HG03469 (cell line): ENCODE data around the gene TBCEL.

ENCODE experiments used
- ATAC-seq: cut with Tn5 transposase; IDR thresholded peaks from one replicate; pipeline ENCODE4 v1.9.1; 2021; ENCODE audit warnings: mild to moderate bottlenecking, moderate library complexity, moderate number of reproducible peaks; ENCODE audit not compliant: unreplicated experiment

The TBCEL gene

DNA sequence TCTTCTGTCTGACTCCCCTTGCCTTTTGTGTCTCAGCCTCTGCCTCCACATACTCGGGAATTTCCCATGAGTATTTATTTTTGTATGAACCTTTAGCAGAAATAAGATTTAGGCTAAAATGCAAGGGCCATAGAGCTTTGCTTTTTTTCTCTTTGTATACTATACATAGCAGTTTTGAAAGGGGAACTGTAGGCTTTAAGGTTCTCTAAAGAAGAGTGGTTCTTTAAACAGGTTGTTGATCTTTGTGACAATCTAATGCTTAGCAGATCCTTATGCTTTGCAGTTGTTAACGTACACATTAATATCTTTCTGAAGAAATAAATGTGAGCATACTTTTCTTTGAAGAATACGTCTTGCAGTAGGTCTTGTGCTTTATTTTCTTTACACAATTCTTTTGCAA lies 35.0 kb downstream of the TBCEL start:
- no peak for ATAC-seq

- ATAC-seq = peak; percentile 92
Observed at GRCh38 chr11:121059605-121060004, 35.7 kb downstream of the TBCEL start.

GRCh38 chr11:121063728-121064127 lies 39.8 kb downstream of the TBCEL start:
- no peak for ATAC-seq

- no peak for ATAC-seq
Observed at GRCh38 chr11:121066623-121067022, 42.7 kb downstream of the TBCEL start.

DNA sequence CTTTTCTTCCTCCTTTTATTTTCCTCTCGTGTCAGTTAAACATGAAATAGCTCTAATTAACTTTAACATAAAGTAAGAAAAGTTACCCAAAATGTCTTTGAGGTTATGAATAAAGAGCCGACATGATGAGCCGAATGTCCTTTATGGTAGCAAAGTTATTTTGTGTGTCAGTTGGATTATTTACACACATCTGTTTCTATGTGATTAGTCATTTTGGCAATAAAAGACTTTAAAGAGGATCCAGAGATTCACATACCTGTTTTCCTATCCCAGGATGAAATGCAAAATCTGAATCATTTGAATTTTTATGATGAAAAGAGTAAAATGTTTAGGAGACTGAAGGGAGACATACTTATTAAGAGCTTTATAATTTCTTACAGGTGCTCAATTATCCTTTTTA lies 43.1 kb downstream of the TBCEL start:
- ATAC-seq = no peak

DNA sequence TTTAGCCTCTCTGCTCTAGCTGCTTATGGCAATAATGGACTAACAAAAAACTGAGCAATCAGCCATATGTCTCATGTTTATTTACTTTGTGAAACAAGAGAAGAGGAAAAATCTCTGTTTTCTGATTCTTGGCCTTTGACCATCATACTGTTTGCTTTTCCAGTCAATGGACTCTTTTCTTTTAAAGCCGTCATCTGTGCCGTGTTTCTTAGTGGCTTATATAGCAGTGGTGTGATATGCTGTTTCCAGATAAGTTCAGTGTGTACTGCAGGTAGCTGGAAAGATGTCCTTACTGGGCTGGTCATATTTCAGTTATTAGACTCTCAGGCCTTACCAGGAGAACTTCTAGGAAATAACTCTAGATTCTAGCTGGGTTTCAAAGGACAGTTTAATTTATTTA lies 43.6 kb downstream of the TBCEL start:
- ATAC-seq = no peak

GRCh38 chr11:121067962-121068647 lies 44.2 kb downstream of the TBCEL start:
- no peak for ATAC-seq

DNA sequence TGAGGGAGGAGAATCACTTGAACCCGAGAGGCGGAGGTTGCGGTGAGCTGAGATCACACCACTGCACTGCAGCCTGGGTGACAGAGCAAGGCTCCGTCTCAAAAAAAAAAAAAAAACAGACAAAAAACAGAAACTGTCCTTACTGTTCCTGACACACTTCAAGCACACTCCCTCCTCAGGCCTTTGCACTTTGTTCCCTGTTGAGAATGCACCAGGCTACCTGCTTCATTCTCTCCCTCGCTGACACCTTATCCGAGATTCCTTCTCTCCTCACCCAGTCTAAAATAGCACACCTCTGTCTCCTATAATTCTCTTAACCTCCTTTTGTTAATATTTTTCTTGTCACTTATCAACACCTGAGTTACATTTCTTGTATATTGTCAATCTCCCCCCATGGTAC lies 44.9 kb downstream of the TBCEL start:
- ATAC-seq = no peak

GRCh38 chr11:121070951-121071845 lies 47.3 kb downstream of the TBCEL start:
- no peak for ATAC-seq

GRCh38 chr11:121071846-121072450 lies 48.0 kb downstream of the TBCEL start:
- ATAC-seq = no peak

- ATAC-seq = no peak
Observed at GRCh38 chr11:121081321-121081720, 57.4 kb downstream of the TBCEL start.

DNA sequence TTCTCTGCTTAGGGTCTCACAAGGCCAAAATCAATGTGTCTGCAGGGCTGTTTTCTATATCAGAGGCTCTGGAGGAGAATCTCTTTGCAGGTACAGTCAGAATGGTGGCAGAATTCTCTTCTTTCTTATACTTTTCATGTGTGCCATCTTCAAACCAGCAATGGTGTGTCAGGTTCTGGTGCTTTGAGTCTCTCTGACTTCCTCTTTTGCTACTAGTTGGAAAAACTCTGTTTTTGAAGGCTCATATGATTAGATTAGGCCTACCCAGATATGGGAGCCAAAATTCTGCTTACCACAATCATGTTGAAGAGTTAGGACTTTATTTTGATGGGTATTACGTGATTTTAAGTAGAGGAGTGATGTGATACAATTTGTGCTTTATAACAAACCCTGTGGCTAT lies 58.3 kb downstream of the TBCEL start:
- no peak for ATAC-seq

- no peak for ATAC-seq
Observed at GRCh38 chr11:121082670-121083069, 58.8 kb downstream of the TBCEL start.

DNA sequence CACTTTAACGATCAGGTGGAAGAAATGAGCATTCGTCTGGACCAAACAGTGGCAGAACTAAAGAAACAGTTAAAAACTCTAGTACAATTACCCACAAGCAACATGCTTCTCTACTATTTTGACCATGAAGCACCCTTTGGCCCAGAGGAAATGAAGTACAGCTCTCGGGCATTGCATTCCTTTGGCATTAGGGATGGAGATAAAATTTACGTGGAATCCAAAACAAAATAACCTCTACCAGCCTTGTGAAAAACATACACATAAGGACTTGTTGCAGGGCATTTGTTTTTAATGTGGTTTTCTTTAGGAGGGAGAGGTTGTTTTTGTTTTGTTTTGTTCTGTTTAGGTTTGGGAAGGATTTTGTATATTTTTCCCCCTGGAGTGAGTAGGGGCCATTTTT lies 63.0 kb downstream of the TBCEL start:
- no peak for ATAC-seq

GRCh38 chr11:121089566-121089965 lies 65.7 kb downstream of the TBCEL start:
- ATAC-seq = no peak

GRCh38 chr11:121090145-121090721 lies 66.3 kb downstream of the TBCEL start:
- ATAC-seq = no peak

DNA sequence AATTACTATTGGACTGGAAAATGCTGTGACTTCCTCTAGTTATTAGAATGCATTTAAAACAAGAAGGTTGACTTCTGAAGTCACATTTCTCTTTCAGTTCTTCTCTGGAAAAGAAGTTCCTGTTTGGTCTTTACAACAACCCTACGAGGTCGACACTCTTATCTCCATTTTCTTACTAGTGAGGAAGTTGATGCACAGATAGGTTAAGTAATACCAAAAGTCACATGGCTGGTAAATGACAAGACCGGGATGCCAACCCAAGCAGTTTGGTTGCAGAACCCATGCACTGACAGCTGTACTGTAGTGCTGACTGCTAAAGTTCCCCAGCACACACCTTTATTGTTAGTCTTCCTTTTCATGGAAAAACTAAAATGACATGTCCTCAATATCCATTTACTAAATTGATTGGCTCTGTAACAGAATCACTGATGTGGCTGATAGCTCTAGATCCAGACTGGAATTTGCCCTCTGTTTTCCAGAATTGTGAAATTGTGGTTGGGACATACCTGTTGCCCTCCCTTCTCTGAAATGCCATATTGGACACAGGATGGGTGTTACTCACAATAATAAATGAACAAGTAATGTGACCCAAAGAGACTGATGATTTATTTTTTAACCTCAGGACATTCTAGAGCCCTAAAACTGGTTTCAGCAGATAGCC lies 67.7 kb downstream of the TBCEL start:
- ATAC-seq = no peak

DNA sequence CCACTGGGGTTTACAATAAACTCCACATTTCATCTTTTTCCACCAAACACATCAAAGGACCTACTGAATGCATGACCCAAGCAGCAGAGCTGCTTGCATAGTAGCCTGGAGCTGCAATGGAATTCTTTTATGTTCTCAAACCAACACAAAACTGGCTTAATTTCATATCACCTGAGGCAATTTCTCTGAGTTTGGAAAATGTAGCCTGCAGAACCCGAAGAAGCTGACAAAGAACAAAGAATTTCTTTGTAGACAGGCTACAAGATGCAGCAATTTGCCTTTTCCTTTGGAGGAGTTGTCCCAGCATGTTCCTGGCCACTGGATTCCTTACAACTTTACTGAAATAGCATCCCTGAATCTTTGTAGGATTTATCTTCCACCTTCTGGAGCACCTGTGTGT lies 71.7 kb downstream of the TBCEL start:
- no peak for ATAC-seq

GRCh38 chr11:121099364-121099763 lies 75.5 kb downstream of the TBCEL start:
- ATAC-seq = no peak

DNA sequence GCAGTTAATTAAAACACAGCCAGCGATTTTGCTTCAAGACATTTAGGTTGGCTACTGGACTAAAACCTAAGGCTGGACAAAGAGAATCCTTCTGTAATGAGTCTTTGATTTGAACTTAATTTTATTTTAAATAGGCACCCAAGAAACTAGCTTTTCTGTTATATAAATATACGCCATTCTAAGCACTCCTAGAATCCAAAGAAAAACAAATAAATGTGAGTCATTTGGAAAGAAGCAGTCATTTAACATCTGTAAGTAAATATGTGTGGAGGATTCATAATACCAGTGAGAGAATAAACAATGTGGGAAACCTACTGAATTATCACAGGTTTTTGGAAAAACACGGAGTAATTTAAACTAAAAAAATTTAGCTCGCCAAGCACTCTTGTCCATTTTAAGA lies 76.0 kb downstream of the TBCEL start:
- ATAC-seq = no peak

DNA sequence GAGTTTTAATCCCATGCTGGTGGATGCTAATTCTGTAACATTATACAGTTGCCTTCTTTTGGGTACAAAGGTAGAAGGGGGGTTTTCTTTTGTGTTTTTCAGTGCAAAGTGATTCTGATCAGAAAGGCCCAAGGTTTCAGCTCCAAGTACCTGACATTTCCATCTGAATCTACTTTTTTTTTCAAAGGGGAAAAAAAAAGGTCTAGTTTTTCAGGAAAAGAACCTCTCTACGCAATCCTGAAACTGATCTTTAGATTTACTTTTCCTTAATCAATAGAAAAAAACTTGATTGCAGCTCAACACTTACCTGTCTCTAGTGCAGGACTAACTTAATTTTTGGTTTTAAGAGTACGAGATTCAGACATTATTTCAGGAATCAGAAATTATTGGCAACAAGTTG lies 77.0 kb downstream of the TBCEL start, which contains the start of gene TECTA:
Gene TECTA (plus strand): TSS at position 301 of the 400 bp plus-strand sequence. CDS start 1,423 bp downstream, outside the sequence.
- no peak for ATAC-seq
